EL (cell line): ENCODE results near the gene BAMBI.
"Not testable (repeated sequence)": the region's sequence is repeated elsewhere in the genome, so short reads cannot be mapped to it uniquely, and the experiment has no call there.

ENCODE experiments used
- DNase-seq: peaks from one replicate; pipeline ENCODE4 v3.0.0-alpha.2; 2016

Gene BAMBI, protein sequence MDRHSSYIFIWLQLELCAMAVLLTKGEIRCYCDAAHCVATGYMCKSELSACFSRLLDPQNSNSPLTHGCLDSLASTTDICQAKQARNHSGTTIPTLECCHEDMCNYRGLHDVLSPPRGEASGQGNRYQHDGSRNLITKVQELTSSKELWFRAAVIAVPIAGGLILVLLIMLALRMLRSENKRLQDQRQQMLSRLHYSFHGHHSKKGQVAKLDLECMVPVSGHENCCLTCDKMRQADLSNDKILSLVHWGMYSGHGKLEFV

DNA sequence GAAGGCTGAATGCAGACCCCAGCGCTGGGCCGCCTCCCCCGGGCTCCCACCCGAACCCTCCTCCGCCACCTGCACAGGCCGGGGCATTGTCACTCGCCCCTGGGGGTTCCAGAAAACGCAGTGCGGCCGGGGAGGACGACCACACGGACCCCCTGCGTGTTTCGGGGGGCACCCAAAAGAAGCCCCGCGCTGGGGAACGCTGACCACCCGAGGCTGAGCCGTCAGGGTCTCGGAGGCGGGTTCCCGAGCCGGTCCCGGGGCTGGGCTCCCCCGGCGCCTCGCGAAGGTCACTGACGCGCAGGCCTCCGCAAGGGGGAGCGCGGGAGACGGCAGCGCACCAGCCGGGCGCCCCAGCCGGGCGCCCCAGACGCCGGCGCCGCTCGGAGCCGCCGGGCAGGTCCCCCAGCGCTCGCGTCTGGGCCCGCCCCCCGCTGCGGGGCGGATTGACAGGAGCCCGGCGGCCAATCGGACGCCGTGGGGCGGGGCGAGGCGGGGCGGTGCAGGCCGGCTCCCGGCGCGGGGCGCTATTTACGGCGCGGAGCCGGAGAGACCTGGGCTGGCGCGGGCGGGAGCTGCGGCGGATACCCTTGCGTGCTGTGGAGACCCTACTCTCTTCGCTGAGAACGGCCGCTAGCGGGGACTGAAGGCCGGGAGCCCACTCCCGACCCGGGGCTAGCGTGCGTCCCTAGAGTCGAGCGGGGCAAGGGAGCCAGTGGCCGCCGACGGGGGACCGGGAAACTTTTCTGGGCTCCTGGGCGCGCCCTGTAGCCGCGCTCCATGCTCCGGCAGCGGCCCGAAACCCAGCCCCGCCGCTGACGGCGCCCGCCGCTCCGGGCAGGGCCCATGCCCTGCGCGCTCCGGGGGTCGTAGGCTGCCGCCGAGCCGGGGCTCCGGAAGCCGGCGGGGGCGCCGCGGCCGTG, at the start of gene BAMBI:
Gene BAMBI, plus strand, starts transcription at position 554 of the 920 bp plus-strand sequence. CDS start 377 bp downstream, outside the sequence.
- DNase-seq = peak; percentile 93

- DNase-seq = peak; percentile 80
Measured at GRCh38 chr10:28628184-28628893, 49.0 kb upstream of the BAMBI start.

DNA sequence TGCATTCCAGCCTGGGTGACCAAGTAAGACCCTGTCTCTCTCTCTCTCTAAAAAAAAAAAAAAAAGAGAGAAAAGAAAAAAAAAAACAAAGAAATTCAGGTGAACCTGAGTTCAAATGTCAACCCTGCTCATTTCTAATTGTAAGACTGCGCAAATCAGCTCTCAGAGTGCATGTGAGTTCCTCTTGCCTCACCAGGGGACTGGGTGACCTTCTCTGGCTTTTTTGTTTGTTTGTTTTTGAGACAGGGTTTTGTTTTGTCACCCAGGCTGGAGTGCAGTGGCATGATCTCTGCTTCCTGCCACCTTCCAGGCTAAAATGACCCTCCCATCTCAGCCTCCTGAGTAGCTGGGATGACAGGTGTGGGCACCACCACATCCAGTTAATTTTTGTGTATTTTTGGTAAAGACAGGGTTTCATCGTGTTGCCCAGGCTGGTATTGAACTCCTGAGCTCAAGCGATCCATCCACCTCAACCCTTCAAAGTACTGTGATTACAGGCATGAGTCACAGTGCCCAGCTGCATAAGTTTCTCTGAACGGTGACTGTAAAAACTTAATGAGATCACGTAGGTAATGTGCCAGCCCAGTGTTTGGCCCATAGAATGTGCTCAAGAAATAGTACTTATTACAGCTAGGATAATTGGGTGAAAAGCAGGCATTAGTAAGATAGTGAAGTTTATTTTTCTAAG, 45.3 kb upstream of the BAMBI start:
- DNase-seq = peak; percentile 46

- DNase-seq = no peak
Measured at GRCh38 chr10:28632584-28632945, 44.8 kb upstream of the BAMBI start.

DNA sequence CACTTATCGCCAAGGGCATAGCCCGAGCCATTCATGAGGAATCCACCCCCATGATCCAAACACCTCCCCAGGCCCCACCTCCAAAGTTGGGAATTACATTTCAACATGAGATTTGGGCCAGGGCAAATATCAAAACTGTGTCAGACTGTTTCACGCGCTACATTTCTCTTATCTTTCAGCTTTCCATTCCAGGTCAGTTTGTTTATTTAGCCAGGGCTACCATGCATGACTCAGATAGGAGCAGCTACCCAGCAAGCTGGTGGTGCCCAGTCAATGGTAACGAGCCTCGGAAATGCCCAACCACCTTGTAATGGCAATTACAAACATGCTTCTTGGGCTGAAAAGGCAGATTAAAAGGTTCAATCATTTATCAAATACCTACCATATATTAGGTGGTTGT, 43.6 kb upstream of the BAMBI start:
- no peak for DNase-seq

DNA sequence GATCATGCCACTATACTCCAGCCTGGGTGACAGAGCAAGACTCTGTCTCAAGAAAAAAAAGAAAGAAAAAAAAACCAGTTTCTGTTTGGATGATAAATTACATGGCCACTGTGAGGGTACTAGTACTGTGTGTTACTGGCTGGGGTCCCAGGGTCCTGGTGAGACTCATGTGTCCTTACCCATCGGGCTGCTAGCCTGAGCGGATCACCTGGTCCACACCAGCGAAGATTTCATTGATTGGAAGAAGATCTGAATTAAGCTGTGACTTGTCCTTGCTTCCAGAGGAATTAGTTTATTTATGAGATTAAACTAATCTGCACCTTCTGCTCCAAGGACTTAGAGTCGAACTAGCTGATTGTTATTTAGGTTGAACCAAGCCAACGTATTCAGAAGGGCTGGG, 40.0 kb upstream of the BAMBI start:
- no peak for DNase-seq

GRCh38 chr10:28638392-28638791, 38.9 kb upstream of the BAMBI start:
- no peak for DNase-seq

DNA sequence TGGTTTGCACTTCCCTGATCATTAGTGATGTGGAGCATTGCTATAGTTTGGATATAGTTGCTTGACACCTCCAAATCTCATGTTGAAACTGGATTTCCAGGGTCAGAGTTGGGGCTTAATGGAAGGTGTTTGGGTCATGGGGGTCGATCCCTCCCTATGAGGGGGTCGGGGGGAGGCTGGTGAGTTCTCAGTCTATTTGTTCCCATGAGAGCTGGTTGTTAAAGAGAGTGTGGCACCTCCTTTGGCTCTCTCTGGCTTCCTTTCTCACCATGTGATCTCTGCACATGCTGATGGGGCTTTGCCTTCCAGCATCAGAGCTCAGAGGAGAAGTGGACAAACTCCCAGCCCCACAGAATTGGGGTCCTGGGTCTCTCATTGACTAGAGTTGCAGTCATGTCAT, 36.8 kb upstream of the BAMBI start:
- DNase-seq = no peak

DNA sequence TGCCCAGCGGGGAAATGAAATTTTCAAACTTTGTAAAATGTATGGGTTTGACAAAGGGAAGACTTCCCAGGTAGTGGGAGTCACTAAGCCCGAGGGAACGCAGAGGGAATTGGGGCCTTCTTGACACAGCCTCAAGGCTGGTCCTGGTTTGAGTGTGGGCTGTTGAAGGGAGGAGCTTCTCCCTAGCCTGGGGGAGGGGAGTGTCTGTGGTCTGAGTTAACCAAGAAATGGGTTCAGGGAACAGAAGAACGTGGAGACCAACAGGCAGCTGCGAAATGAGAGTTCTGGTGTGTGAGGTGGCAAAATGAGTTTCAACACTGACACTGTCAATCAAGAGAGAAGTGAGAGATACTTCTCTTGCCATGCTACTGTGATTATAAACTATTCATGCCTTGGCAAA, 32.7 kb upstream of the BAMBI start:
- DNase-seq = no peak

DNA sequence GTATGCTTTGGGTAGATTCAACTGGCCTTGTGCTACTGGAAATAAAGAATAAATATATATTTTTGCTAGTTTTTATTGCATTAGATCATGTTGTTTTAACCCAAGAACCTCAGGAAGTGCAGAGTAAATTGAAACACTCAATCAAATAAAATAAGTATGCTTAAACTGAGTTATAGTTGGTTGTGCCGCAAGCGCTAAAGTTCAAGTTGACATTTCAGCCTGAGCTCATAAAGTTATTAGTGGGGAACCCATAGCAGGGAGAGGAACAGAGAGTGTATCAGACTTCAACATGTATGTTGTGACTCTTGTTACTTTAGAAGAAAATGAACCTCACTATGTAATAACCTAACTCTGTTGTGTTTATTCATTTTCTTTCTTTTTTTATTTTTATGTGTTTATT, 25.2 kb upstream of the BAMBI start:
- DNase-seq = no peak

DNA sequence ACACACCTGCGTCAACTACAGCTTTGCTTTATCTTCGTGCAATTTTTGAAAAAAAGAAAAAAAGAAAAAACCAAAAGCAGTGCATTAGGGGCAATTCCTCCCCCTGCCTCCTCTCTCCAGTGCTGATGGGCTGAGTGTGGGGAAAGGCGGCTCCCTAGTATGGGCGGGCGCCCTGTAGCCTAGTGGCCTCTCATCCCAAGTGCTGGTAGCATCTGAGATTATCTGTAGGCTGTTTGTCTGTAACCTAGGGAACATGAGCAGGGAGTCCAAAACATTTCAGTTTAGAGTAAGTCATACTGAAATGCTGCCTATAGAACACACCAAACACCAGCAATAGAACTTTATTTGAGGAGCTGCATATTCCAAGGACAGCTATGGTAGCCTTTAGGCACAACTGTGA, 24.6 kb upstream of the BAMBI start:
- no peak for DNase-seq

GRCh38 chr10:28658824-28659223, 18.5 kb upstream of the BAMBI start:
- DNase-seq = not testable (repeated sequence)

DNA sequence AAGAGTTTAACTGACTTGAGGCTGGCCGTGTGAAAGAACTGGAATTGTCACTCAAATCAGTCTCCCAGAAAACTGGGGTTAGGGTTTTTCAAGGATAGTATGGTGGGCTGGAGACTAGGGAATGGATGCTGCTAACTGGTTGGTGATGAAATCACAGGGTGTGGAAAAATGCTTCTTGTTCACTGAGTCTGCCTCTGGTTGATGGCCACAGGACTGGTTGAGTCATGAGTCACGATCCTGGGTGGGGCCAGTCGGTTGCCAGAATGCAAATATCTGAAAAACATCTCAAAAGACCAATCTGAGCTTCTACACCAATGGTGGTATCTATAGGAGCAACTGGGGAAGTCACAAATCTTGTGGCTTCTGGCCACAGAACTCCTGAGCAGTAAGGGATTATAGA, 16.3 kb upstream of the BAMBI start:
- DNase-seq = peak; percentile 89

- peak; percentile 82 for DNase-seq
Measured at GRCh38 chr10:28663576-28664368, 13.5 kb upstream of the BAMBI start.

- DNase-seq = peak; percentile 61
Measured at GRCh38 chr10:28664369-28664740, 13.0 kb upstream of the BAMBI start.

DNA sequence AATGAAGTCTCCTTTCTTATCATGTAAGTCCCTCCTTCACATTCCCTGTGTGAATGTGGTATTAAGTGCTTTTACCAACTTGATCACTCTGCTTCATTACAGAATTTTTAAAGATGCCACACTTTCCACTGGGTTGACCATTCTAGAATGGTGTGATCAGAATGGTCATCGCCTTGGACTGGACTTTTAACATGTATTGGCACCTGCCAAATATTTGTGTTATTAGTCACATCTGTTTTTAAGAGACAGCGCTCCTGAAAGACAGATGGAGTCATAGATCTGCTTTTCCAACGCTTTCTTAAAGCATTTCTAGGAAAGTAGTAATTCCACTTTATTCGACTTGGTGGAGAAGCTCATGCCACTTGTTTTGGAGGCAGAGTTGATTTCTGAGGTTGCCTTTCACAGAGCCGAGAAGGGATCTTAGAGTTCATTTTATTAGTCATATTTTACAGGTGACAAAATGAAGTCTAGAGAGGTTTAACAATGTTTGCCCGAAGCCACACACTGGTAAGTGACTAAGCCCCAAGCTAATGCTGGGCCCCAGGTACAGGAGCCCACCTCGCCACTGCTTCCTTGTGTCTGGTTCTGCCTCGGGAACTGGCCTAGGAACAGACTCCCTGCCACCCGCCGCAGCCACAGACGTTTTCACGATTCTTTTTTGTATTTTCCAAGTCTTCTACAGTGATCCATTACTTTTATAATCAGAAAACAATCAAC, 10.4 kb upstream of the BAMBI start:
- DNase-seq = no peak

GRCh38 chr10:28668363-28669226, 8.7 kb upstream of the BAMBI start:
- peak; percentile 70 for DNase-seq

DNA sequence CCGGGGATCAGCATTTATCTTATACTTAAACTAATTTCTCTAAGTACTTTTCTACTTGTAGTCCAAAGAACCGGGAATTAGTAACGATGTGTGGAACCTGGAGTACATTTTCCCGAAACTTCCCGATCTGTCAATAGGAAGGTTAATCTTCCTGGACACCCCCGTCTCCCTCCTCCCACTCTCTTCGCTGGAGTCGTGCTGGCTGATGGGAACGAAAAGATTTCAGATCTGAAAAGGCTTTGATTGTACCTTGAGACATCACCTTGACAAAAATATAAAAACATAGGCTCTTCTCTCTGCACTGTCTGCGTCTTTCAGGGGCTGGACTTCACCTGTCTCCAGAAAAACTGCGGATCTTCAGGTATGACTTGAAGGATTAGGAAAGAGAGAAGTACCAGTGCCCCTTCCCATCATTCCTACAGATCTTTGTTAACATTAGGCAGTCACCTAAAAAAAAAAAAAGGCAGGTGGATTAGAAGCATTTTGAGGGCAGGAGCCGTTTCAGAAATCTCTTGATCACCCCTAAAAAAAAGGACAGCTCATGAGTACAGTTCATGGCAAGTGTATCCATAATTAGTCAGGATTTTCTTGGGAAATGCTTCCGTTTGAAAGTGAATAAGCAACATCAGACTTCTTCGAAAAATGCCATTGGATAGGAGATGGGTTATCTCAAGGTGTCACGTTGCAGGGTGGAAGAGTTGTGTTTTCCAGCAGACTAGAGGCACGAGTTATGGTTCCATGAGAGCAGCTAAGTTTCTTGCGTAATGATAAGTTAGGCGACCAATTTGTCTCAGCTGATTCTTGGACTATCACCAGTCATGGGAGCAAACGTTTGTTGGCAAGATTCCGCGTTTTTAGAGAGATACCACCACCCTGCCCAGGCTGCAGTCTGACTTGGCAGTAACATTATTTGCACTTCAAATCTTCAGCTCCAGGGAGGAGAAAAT, 7.8 kb upstream of the BAMBI start:
- no peak for DNase-seq

DNA sequence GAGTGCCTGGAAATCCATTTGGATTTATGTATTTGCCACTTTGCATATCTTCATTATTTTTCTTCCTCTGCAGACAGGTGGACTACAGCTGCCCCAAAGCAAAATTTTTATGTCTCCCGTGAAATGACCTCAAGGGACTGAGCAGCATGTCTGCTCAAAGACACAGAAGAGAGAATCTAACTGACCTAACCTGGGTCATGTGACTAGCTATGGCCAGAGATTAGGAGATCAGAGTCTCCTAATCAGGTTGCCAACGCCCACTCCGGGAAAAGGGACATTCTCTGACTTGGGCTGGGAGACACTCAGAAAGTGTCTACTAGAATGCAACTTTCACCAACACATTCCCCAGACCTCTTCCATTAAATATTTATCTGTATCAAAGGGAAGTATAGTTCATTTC, 2.5 kb upstream of the BAMBI start:
- DNase-seq = no peak
